ENCODE results near the gene TCF4. TPM values are rescaled to one million over a fixed set of nuclear protein-coding genes. Genes with fewer than 3 reads are reported as not detected.

The TCF4 gene
- total RNA-seq, 1 experiment from 2014 or later = 0.42 TPM

- TF ChIP-seq, protein P1, sequence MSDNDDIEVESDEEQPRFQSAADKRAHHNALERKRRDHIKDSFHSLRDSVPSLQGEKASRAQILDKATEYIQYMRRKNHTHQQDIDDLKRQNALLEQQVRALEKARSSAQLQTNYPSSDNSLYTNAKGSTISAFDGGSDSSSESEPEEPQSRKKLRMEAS (IDR thresholded peaks at IDR 0.05) = no peak
- no peak for TF ChIP-seq ATF3 (IDR thresholded peaks at IDR 0.05)
- no peak for TF ChIP-seq EZH2 (IDR thresholded peaks at IDR 0.05)
- TF ChIP-seq POLR2A (IDR thresholded peaks at IDR 0.05; ENCODE audit: borderline replicate concordance, extremely low read depth, insufficient read depth, insufficient read length) = no peak
- no peak for TF ChIP-seq EZH2phosphoT487 (IDR thresholded peaks at IDR 0.05; ENCODE audit: borderline replicate concordance)
- TF ChIP-seq SIN3A (IDR thresholded peaks at IDR 0.05; ENCODE audit: low read depth) = no peak
- TF ChIP-seq RAD21 (IDR thresholded peaks at IDR 0.05; ENCODE audit: low read depth) = no peak
- no peak for TF ChIP-seq YY1 (IDR thresholded peaks at IDR 0.05; ENCODE audit: extremely low read depth, insufficient replicate concordance, low read depth, low read length)
Measured at GRCh38 chr18:55484773-55485172, 103.2 kb downstream of the TCF4 start (continued).

DNA sequence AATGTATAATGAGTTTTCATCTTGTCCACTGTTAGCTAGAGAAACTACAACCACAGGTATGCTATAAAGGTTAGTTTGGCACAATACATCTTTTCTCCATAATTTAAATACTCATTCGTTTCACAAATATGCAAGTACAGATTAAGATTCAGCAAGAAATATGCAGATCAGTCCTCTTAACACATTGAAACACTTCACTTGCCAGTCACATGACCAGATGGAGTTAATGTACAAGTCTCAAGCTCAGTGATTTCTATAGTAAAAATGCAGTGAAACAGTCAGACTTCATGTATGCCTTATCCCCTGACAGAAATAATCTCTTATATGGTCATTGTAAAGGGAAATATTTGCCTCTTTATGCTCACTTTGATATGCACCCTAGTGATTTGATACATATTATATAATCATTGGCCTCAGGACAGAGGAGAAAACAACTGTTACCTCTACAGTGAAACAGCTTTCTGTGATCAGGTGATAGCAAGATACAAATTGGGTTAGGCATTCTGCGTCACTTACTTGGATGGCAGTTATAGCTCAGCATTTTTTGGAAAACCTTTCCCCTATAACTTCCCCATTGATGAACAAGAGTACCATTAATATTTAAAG lies 104.6 kb downstream of the TCF4 start:
- H3K79me2 ChIP-seq (ENCODE audit: insufficient read depth, low read length) = no peaks in the 10 kb centered on the region
- H3K4me3 ChIP-seq (replicated peaks in 1 of 2; ENCODE audit: low read depth in 1 of 2, low read length in 2 of 2) = no peak overlapping the region
- DNase-seq (ENCODE audit: low read depth, low spot score) = no peak
- H3K9me2 ChIP-seq (ENCODE audit: insufficient read depth) = no peaks in the 10 kb centered on the region
- H4K20me1 ChIP-seq (ENCODE audit: insufficient read depth) = no peaks in the 10 kb centered on the region
- ATAC-seq = no peak
- no TSS peak for BruUV-seq (replicated peaks)
- no peak overlapping the region for H2AFZ ChIP-seq (ENCODE audit: low read depth, low read length, poor library complexity, severe bottlenecking)
- H3K4me2 ChIP-seq (ENCODE audit: low read length) = no peak overlapping the region
- CTCF ChIA-PET = no interaction called here
- H3K36me3 ChIP-seq (ENCODE audit: control insufficient read depth in 1 of 2, insufficient read depth in 2 of 2, low read length in 2 of 2) = no peaks in the 10 kb centered on the region
- no peak for TF ChIP-seq ZNF274 (IDR thresholded peaks at IDR 0.05; ENCODE audit: low read depth, low read length)
- TF ChIP-seq YY1 (IDR thresholded peaks at IDR 0.05; ENCODE audit: extremely low read depth, insufficient replicate concordance, low read depth, low read length) = no peak
- no peak for TF ChIP-seq REST (IDR thresholded peaks at IDR 0.05; ENCODE audit: low read depth)
- TF ChIP-seq EGR1 (IDR thresholded peaks at IDR 0.05; ENCODE audit: low read depth) = no peak
- TF ChIP-seq SP1 (IDR thresholded peaks at IDR 0.05; ENCODE audit: low read depth) = no peak
- no peak for TF ChIP-seq RAD21 (IDR thresholded peaks at IDR 0.05; ENCODE audit: low read depth)
- no peak for TF ChIP-seq ZFX (IDR thresholded peaks at IDR 0.05)
- TF ChIP-seq, protein P2, sequence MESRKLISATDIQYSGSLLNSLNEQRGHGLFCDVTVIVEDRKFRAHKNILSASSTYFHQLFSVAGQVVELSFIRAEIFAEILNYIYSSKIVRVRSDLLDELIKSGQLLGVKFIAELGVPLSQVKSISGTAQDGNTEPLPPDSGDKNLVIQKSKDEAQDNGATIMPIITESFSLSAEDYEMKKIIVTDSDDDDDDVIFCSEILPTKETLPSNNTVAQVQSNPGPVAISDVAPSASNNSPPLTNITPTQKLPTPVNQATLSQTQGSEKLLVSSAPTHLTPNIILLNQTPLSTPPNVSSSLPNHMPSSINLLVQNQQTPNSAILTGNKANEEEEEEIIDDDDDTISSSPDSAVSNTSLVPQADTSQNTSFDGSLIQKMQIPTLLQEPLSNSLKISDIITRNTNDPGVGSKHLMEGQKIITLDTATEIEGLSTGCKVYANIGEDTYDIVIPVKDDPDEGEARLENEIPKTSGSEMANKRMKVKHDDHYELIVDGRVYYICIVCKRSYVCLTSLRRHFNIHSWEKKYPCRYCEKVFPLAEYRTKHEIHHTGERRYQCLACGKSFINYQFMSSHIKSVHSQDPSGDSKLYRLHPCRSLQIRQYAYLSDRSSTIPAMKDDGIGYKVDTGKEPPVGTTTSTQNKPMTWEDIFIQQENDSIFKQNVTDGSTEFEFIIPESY (IDR thresholded peaks at IDR 0.05; ENCODE audit: extremely low read depth, insufficient replicate concordance, low read length) = no peak
- no peak for TF ChIP-seq ATF3 (IDR thresholded peaks at IDR 0.05)
- no peak for TF ChIP-seq POLR2AphosphoS5 (IDR thresholded peaks at IDR 0.05; ENCODE audit: low read depth, low read length)
- H3K9me3 ChIP-seq (ENCODE audit: control insufficient read depth in 1 of 2, insufficient read depth in 1 of 2, low read depth in 1 of 2, low read length in 2 of 2) = peaks cover 6 to 11% of the 10 kb centered on the region in 2 experiments; a peak in 3 of 4 replicates
- H3K9ac ChIP-seq (ENCODE audit: low read length) = no peak overlapping the region
- no peak overlapping the region for H3K27ac ChIP-seq (ENCODE audit: low read depth, low read length)
- no peaks in the 10 kb centered on the region for H3K27me3 ChIP-seq (ENCODE audit: insufficient read depth, low read length)
- H3K4me1 ChIP-seq (ENCODE audit: control insufficient read depth in 1 of 2, insufficient read depth in 2 of 2, low read length in 2 of 2) = no peaks in the 10 kb centered on the region
- RAD21 ChIA-PET (ENCODE audit: low non-redundant PET in 1 of 2, low total read pairs in 2 of 2, uncharacterized antibody in 2 of 2, unreplicated experiment in 2 of 2) = no interaction called here
- intact Hi-C loops (cut with micrococcal nuclease) = no loop called here
- POLR2A ChIA-PET = no interaction called here
